Measurements from ENCODE around the gene CMKLR1.

The CMKLR1 gene

GRCh38 chr12:108337235-108338223, 1.6 kb downstream of the CMKLR1 start:
- DNase-seq (ENCODE audit: low read depth in 2 of 2), result no peak

- DNase-seq (ENCODE audit: low read depth in 2 of 2), result no peak
Observed at GRCh38 chr12:108335349-108336119, 3.6 kb downstream of the CMKLR1 start.

GRCh38 chr12:108333898-108334699, 5.0 kb downstream of the CMKLR1 start:
- no peak for DNase-seq (ENCODE audit: low read depth in 2 of 2)

DNA sequence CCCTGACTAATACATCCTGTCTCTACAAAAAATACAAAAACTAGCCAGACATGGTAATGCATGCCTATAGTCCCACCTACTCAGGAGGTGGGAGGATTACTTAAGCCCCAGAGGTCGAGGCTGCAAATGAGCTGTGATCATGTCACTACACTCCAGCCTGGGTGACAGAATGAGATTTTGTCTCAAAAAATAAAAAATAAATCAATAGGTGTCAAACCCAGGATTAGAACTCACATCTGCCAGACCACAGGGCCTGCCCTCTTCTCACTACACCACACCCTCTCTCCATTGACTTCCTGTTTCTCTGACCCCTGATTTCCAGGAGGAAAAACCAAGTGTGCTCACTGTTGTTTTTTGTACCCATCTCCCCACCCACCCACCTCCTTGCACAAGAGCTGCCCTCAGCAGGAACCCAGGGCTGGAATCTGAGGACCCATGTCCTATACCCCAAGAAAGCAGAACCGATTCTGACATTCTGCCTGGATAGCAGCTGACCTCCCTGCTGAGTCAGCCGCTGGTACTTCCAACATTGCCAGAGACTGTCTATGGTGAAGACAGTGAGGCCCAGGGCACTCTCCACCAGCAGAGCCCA, 6.2 kb downstream of the CMKLR1 start:
- DNase-seq (ENCODE audit: low read depth in 2 of 2), result no peak

DNA sequence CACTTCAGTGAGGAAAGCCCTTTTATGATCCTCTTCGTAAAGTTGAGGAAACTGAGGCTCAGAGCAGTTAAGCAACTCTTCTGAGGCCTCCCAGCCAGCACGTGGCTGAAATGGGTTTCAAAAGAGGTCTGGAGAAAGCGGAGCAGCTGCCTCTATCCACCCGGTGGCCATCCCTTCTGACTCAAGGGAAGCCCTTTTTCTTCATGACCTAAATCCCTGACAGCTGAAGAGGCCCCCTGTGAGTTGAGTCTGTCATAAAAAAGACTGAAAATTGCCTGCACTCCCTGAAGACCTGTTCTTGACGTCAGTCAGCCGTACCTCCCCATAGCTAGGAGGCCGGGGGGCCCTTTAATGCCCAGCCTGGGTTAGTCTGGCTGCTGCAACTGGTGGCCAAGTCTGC, 10.7 kb downstream of the CMKLR1 start:
- DNase-seq (ENCODE audit: low read depth in 2 of 2), result no peak

DNA sequence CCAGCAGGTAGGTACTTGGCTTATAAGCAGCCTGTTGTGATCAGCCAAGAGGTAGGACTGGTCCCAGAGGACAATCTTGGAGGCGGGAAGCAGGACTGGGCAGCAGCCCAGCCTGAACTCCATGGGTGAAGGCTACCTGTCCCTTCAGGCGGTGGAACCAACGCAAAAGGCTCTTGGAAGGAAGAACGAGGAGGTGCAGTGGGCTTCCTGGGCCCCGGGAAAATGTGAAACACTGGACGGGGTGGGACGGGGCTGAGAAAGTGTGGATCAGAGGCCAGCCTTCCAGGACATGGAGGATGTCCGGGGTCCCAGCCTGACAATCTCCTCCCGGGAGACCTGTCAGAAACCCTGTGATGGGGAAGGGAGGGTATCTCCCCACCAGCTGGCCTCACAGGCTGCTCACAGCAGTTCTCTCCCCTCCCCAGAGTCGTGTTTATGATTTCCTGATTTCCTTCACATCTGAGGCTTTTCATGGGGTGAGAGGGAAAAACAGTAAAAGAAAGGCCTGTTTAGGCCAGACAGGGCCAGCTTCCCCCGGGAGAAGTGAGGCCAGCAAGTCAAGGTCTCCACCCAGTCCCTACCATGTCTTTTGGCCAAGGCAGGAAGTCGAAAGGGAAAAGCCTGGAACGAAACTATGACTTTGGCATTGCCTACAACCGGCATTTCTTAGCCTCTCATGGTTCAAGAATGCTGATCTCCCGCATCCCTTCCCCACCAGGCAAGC, 11.3 kb downstream of the CMKLR1 start:
- no peak for DNase-seq (ENCODE audit: low read depth in 2 of 2)

- DNase-seq (ENCODE audit: low read depth in 2 of 2), result no peak
Observed at GRCh38 chr12:108326254-108326750, 12.8 kb downstream of the CMKLR1 start.

DNA sequence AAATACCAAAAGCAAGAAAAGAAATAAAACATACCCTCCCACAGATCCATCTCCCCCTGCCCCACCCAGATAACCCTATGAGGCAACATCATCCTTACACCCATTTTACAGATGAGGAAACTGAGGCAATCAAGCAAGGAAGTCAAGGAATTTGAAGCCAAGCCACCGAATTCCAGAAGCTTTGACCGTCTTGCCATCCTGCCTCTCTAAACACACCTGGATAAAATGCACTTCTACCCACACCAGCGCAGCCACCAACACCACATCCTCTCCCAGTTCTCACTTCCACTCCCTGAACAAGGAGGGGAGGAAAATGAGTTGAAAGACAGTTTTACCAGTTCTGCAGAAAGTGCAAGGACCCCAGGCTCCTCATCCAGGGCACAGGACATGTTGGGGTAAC, 13.6 kb downstream of the CMKLR1 start:
- no peak for DNase-seq (ENCODE audit: low read depth in 2 of 2)

GRCh38 chr12:108325018-108325358, 14.1 kb downstream of the CMKLR1 start:
- DNase-seq (ENCODE audit: low read depth in 2 of 2), result no peak

GRCh38 chr12:108324351-108325017, 14.6 kb downstream of the CMKLR1 start:
- no peak for DNase-seq (ENCODE audit: low read depth in 2 of 2)

- DNase-seq (ENCODE audit: low read depth in 2 of 2), result no peak
Observed at GRCh38 chr12:108323581-108323980, 15.5 kb downstream of the CMKLR1 start.

DNA sequence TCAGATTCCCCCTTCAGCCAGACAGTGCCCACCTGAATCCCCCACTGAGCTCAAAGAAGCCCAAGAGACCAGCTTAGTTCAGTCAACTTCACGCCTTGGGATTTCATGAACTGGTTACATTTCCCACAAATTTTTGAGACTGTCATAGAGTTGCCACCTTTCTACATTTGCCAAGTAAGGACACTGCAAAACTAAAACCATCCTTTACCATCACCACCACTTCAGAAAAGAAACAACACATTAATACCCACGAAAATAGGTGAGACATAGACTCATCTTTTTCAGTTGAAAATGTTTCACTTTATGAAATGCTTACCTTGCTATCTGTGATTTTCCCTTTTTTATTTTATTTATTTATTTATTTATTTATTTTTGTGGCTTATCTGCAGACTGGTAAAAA, 16.1 kb downstream of the CMKLR1 start:
- no peak for DNase-seq (ENCODE audit: low read depth in 2 of 2)

GRCh38 chr12:108321688-108322087, 17.4 kb downstream of the CMKLR1 start:
- DNase-seq (ENCODE audit: low read depth in 2 of 2), result no peak

GRCh38 chr12:108320507-108321293, 18.4 kb downstream of the CMKLR1 start:
- no peak for DNase-seq (ENCODE audit: low read depth in 2 of 2)

DNA sequence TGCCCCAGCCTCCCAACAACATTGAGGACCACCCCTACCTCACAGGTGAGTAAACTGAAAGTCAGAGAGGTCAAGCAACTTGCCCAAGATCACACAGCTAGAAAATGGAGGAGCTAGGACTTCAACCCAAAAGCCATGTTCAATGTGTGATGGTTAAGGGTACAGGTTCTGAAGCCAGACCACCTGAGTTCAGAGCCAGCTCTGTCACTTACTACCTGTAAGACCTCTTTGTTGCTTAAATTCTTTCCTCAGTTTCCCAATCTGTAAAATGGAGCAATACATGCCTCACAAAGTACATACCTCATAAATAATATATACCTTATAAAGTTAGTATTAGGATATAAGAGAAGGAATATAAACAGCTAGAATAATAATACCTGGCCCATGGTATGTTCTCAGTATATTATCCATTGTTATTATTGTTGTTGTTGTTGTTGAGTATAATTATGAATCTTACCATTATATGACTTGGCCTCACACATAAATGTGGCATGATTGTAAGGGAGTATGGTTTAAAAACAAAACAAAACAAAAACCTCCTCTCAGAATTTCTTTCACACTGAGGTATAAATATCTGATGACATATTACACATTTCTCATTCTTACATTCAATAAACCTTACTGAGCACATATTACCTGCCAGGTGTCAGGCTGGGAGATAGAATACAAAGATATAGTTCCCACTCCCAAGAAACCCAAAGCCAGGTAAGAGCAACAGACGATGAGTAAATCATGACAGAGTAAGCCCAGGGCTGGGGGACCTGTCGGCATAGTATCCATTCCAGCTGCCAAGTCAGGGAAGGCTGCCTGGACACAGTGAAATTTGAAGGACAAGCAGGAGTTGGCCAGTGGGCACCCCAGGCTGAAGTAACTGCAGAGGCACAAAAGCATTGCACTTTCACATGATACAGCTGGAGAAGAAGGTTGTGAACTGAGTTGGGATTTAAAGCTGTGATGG, 19.6 kb downstream of the CMKLR1 start:
- no peak for DNase-seq (ENCODE audit: low read depth in 2 of 2)

GRCh38 chr12:108318472-108319275, 20.4 kb downstream of the CMKLR1 start:
- DNase-seq (ENCODE audit: low read depth in 2 of 2), result no peak
